Inferior parietal cortex (tissue), 1 donor: Measurements from ENCODE around the gene PRKAR1A.
"Not testable (repeated sequence)": the region's sequence is repeated elsewhere in the genome, so short reads cannot be mapped to it uniquely, and the experiment has no call there.

Experiments
- DNase-seq: peaks from one replicate; pipeline ENCODE4 v3.0.0-alpha.2; 2016; ENCODE audit errors: extremely low spot score

Gene PRKAR1A

DNA sequence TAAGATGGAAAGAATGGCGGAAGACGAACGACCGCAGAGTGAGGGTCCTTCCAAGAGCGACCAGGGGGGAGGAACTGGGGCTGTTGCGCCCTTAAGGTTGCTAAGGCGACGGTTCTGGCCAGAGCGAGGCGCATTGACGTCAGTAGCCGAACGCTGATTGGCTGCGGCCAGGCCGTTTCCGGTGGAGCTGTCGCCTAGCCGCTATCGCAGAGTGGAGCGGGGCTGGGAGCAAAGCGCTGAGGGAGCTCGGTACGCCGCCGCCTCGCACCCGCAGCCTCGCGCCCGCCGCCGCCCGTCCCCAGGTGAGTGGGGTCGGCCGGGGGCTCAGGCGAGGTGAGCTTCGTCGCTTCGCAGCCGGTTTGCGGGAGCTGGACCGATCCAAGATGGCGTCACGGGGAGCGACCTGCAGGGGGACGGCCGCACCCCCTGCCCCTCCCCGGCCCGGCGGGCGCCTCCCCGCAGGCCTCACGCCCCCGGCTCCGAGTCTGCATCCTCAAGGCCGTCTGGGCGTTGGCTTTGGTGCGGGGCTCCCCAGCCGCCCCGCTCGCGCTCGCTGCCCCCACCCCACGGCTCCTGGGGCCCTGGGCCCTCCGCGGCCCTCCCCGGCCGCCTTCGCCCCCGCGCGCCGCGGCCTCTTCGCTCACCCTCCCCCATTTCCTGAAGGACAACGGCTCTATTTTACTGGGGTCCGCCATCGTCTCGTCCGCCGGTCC is at the start of gene PRKAR1A:
Gene PRKAR1A (plus strand): TSS at position 184 of the 713 bp plus-strand sequence. CDS start 2,970 bp downstream, outside the sequence.
- peak; percentile 97 for DNase-seq

DNA sequence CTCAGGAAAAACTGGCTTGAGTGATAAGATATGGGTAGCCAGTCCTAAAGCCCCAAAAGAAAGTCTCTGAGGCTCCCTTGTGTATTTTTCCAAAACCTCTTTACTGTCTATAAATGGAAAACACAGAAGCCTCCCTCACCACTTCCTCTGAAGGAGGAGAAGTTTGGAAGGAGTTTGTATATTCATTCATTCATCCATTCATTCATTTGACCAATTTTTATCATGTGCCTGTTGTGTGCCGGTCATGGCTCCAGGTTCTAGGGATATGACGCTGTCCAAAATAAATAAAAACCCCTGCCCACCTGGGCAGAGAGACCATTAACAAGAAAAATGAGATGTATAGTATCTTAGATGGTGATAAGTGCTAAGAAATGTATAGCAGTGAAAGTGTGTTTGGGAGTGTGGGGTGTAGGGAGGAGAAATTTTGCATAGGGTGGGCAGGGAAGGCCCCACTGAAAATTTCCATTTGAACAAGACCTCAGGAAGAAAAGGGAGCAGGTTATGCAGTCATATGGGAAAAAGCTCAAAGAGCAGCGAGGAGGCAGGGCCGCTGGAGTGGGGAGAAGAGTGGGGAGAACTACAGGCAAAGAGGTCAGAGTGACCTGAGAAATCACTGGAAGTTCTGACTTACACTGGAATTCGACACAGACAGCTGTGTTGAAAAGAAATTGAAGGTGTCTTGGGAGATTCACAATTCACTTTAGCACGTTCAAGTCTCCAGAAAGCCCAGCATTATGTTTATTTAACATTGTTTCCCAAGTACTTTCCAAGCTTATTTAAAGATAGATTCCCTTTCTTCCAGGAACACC is 48.8 kb upstream of the PRKAR1A start:
- DNase-seq = no peak

DNA sequence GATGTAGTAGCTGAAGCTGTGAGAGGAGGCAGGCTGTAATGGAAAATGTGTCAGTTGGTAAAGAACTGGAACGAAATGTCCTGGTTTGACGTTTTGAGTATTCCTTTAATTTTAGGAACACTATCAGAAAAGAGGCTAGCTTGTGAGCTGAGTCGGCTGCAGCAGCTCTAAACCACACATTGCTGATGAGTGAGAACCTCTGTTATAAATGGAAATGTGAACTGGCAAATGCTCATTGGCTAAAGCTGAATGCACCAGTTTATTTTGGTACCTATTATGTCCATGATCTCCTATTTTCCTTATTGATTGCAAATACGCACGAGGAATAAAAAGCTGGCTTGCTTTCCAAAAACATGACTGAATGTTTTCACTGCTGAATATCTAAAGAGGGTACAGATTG is 43.9 kb upstream of the PRKAR1A start:
- peak; percentile 29 for DNase-seq

DNA sequence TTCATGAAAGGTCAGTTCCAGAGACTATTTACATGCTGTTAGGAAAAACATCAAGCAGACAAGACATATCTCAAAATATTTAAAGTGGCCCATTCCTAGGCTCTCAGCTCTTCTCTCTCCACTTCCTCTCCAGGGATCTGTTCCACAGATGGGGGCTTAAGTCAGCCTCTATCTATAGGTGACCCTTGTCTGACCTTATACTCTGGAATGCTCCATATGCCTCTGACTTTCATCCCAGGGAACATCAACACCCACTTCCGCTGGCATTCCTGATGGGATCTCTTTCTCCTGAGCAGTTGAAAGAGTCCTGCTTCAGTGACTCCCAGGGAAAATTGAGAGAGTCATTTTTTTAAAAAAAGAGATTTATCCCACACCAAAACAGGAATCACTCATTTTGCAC is 43.4 kb upstream of the PRKAR1A start:
- no peak for DNase-seq

DNA sequence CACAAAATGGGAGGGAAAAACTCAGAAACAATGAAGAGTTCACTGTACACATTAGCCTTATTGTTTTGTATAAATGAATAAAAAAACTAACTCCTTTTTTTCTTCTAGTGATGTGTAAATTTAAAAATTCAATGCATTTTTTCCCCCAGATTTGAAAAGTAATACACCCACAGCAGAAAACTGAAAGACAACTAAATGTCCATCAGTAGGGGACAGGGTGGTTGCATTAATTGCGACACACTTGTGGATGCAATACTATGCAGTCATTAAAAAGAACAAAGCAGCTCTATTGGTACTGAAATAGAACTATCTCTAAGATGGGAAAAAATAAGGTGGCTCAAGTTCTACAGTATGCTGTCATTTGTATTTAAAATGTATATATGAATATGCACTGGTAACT is 41.3 kb upstream of the PRKAR1A start:
- DNase-seq = no peak

DNA sequence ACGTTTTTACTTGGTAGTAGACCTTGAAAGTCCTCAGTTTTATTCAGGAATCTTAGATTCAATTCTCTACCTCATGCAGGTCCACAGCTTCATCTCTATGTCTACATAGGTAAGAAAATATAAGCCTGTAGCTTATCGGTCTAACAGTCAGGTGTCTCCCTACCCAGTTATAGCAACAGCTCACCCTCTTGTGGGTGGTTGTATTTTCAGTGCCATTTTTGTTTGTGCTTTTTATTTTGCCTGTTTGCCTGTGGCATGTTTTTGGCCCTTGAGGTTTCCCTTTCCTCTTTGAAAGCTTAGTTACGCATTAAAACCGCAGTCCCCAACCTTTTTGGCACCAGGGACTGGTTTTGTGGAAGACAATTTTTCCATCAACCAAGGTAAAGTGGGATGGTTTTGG is 31.3 kb upstream of the PRKAR1A start:
- DNase-seq = no peak

DNA sequence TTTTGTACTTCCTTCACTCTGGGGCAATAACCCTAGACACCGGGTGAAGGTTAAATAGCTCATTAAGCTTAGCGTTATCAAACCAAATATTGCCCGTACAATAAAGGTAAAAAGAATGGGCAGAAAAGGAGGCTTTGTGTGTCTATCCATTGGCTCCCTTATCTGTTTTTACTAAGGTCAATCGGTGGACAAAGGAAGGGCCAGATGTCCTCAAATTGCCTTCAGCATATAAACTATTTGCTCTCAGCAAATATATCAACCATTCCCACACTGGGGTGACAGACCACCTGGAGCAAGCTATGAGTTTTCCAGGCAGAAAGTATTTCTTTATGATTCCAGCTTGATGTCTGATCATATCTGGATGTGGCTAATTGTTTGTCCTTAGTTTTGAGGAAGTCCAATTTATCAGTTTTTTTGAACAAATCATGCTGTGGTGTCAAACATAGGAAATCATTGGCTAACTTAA is 29.6 kb upstream of the PRKAR1A start:
- no peak for DNase-seq

DNA sequence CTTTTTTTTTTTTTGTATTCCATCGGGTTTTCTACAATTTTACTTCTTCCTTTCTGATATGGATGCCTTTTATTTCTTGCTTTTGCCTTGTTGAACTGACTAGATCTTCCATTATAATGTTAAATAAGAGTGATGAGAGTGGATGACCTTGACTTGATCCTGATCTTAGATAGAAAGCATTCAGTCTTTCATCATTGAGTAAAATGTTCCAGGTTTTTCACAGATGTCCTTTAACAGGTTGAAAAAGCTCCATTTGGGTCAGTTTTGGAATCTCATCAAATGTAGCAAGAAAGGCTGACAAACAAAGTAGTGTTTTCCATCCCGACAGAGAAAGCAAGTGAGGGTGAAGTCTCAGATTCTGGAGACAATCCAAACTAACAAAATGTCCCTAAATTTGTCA is 27.8 kb upstream of the PRKAR1A start:
- DNase-seq = no peak

DNA sequence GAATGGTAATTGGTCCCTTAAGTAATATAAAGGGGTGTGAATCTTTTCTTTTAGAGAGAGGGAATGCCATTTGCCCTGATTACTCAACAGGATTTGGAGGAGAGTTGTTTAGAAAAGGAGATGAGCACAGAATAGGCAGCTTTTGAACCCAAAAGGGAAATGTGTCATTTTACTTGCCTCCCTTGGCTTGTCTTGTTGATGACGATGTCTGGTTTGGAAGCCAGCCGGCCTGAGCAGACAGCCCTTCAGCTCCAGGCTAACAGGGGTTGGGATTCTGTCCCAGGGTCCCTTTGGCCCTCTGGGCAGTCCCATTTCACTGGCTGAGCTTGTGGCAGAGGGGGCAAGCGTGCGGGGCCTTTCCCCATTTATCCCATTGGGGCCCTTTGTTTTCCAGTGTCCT is 22.3 kb upstream of the PRKAR1A start:
- DNase-seq = no peak

DNA sequence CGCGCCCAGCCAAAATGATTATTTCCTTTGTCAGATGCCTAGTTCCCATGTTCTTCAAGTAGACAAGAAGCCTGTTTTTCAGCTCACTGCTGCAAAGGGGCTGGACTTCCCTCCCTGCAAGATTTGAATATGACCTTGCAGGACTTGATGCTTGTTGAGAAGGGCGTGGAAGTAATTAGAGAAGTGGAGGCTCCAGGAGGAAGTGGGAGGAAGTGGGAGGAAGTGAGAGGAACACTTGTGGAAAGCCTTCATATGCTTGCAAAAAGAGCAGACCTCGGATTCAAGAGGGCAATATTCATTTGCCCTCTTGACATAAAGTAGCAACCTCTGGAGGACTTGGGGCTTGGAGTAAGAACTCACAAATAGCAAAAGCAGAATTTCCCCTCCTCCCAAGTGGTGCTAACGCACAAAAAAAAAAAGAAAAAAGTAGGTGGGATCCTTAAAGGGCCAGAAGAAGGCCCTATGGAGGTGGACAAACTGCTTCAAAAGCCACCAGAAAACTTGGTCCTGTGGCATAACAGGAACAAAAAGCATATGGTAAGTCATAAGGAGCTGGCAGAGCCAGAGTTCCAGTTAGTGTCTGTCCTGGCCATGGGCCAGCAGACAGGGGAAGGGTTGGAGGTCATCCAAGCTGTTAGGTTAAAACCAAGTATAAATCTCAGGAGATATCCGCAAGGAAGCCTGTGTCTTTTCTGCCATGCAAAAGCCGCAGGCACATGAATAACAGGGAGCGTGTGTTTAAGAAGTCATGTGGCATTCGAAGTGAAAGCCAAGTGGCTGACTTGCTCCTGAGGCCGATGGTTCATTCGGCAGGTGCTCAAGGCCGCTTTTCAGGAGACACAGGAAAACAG is 20.6 kb upstream of the PRKAR1A start:
- no peak for DNase-seq

DNA sequence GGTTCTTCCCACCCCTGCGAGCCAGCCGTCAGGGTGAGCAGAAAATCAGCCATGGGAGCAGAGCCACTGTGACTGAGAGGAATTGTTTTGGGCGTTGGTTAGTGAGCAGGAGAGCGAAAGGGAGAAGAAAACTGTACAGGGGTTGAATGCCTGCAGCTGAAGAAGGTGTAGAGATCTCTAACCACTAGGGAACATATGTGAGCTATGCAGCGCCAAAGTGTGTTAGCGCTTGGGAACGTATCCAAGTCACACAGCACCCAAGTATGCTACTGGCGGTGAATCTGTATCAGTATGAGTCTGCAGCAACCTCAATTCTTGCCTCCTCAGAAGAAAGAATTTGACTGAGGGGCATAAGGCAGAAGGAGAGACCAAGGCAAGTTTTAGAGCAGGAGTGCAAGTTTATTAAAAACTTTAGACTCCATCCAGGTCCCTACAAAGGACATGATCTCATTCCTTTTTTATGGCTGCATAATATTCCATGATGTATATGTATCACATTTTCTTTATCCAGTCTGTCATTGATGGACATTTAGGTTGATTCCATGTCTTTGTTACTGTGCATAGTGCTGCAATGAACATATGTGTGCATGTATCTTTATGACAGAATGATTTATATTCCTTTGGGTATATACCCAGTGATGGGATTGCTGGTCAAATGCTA is 19.7 kb upstream of the PRKAR1A start:
- DNase-seq = not testable (repeated sequence)

DNA sequence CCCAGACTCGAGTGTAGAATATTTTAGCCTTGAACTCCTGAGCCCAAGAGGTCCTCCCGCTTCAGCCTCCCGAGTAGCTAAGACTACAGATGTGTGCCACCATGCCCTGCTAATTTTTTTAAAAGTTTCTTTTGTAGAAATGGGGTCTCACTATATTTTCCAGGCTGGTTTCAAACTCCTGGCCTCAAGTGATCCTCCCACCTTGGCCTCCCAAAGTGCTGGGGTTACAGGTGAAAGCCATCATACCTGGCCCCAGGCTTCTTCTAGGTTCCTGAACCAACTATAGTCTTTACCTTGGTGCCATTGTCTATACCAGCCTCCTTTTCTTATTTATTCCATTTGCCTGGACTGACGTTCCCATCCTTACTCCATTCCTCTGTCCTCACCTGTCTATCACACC is 17.1 kb upstream of the PRKAR1A start:
- DNase-seq = no peak

DNA sequence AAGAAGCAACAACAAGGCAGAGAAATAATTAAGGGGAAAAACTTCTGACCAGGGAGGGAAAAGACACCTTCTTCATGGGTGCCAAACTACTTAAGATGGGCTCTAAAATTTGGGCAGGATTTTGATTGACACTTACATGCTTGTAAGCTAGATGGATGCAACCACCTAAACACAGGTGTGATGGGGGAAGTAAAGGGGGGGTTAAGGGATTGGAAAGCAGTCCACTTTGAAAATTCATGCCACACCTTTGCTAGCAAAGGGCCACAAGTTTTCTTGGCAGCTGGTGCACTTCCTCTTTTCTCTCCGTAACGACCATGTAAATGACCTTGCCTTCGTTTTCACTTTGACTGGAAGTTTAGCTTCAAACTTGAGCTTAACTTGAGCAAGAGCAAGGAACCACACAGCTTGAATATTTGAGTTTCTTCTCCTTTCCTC is 14.3 kb upstream of the PRKAR1A start:
- no peak for DNase-seq

DNA sequence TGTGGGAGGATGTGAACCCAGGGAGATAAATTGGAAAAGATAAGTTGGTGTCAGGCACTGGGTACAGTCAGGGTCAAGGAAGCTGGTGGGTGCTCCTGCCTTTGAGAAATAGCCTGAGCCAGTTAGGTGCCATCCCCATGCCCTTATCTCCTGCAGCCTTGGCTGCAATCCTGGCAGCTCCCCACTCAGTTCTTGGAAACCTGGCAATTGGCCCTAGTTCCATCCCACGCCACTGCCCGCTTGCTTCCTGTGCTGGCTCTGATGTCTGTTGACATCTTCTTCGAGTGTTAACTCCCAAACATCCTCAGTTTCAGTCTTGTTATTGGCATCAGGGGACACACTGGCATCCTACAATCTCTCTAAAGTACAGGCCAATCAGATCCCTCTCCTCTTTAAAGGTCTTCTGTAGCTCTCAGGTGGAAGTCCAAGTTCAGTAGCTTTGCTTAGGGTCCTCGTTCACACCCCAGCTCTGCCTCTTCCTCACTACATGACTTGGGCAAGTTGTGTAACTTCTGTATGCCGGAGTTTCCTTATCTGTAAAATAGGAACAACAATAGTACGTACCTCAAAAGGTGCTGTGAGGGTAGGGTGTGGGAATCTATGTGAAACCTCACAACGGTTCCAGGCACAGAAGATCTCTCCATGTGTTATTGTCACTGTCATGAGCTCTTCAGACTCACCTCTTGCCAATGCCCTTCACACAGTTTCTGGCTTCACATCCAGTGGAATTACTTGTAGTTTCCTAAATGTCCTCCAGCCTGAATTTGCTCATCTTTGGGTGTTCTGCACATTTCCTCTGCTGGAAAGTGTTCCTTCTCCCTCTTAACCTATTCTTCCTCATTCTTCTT is 13.5 kb upstream of the PRKAR1A start:
- no peak for DNase-seq

DNA sequence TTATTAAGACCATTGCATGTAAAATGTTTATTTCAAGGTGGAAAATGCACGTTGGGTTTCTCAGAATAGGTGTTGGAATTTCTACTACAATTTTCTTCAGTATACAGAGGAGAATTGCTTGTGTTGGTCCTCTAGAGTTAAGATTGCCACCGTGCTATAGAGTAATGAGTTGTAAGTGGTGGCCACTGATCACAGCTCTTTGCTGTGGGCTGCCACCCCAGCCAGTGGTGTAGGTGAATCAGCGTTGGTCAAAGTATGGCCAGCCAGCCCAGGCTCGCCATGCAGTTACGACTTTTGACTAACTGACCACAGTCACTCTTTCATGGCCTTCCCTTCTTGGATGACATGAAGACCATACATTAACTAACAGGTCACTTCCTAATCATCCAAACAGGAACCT is 12.6 kb upstream of the PRKAR1A start:
- no peak for DNase-seq

DNA sequence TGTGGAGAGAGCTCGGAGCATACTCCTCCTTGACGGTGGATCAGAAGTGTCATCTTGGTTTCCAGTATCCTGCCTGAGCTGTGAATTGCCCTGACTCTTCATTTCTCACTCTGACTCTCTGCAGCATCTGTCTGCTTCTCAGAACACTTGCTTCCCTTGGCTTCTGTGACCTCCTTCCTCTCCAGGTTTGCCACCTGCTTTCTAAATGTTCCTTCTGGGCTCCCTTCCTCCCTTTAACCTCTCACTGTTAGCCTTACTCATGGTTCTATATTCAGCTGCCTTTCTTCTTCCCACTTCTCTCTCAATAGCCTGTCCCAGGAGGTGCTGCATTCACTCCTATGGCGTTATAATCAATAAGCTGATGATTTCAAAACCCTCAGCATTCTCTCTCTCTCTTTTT is 11.2 kb upstream of the PRKAR1A start:
- no peak for DNase-seq

DNA sequence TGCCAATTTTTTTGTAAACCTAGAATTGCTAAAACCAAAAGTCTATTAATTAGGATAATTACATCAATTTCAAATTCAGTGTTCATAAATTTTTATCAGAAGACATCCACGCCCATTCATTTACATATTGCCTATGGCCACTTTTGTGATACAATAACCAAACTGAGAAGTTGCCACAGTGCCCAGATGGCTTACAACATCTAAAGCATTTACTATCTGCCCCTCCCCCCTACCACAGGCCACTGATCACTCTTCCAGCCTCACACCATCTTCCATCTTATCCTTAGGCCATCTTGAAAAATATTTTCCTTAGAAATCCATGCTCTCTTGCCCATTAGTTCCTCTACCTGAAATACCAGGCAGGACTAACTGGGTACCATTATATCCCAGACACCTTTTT is 6.3 kb upstream of the PRKAR1A start:
- DNase-seq = no peak

DNA sequence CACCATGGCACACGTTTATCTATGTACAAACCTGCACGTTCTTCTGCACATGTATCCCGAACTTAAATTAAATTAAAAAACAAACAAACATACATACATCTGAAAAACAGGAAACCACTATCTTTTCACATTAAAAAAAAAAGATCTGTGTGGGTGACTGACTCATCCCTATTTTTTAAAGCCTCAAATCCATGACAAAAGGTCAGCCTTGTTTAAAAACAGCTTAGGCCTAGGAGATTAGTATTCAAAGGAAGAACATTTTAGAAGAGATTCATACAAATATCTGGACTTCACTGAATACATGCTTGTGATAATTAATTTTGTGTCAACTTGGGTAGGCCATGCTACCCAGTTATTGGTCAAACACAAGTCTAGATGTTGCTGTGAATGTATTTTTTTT is 4.7 kb upstream of the PRKAR1A start:
- no peak for DNase-seq

DNA sequence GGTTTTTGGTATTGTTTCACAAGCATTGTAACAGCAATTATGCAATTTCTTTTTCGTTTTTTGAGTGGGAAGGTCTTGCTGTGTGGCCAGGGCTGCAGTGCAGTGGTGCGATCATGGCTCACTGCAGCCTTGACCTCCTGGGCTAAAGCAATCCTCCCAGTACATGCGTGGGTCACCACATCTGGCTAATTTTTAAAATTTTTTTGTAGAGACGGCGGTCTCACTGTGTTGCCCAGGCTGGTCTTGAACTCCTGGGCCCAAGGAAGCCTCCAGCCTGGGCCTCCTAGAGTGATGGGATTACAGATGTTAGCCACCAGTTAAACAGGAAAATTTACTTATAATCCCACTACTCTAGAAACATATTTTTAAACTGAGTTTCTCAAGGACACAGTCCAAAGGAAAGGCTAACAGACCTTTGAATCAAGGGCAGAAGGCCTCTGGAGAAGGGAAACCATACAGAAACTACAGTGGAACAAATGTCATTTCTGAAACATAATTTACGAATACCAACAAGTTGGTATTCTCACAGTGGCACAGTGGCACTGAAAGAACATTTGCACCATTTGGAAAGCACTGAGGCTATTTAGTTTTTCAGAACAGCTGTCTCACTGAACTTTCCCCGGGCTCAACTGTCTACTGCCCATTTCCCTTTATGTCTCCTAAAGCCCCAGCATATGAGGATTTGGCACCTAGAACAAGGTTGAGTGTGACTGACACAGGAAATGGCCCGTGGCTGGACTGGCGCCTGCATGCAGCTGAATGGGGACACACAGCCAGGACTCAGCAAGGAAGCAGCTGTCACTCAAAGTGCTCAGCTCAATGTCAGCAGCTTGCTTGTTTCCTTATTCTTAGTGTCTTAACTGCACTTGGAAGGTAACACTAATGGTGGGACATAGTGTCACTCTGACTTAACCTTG is 2.8 kb upstream of the PRKAR1A start:
- DNase-seq = no peak

DNA sequence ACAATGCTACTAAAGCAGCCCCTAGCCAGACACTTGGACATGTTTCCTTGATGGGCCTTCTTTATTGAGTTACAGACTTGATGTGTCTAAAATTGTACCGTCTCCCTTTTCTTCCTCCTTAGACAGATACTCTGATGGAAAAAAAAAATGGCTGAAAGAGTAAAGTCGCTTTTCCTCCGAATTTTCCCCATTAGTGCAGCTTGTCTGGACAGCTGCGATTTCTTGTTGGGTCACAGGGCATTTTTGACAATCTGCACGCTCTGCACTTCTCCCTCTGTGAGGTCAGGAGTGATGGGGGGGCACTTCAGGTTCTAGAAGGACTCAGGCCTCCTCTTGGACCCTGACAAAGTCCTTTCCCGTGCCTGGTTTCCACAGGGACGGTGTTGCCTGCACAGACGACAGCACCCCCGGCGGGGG is 968 bp upstream of the PRKAR1A start:
- no peak for DNase-seq
